Neural cell (in vitro differentiated cells): ENCODE results near the gene OAF. TPM values are rescaled to one million over a fixed set of nuclear protein-coding genes. Genes with fewer than 3 reads are reported as not detected.

ENCODE experiments used
- H2AFZ ChIP-seq: fragments of 200-600, 300-800 bp; sonication (generic), shearing (Covaris generic); 2 replicates; pipeline ENCODE4 v1.6.0; 2014; ENCODE audit warnings: low read depth, mild to moderate bottlenecking, antibody characterized with exemption, low read length, moderate library complexity
- H3F3A ChIP-seq: fragments of 200-600 bp; shearing (Covaris generic); 2 replicates; pipeline ENCODE4 v1.6.1; 2016; ENCODE audit warnings: mild to moderate bottlenecking, moderate library complexity, mixed read lengths, antibody characterized with exemption, low read length; ENCODE audit not compliant: insufficient read depth, poor library complexity, severe bottlenecking
- H3K27ac ChIP-seq: fragments of 200-600, 300-800 bp; sonication (generic), shearing (Covaris generic); 2 replicates; pipeline ENCODE4 v1.5.1; 2014; ENCODE audit warnings: mild to moderate bottlenecking, low read length, moderate library complexity
- H3K27me3 ChIP-seq: fragments of 300-800, 200-600 bp; sonication (generic), shearing (Covaris generic); 2 replicates; pipeline ENCODE4 v1.6.0; 2014; ENCODE audit warnings: mild to moderate bottlenecking, low read depth, low read length, moderate library complexity; ENCODE audit not compliant: insufficient read depth
- H3K36me3 ChIP-seq: fragments of 300-800, 200-600 bp; sonication (generic), shearing (Covaris generic); 2 replicates; pipeline ENCODE4 v1.5.1; 2014; ENCODE audit warnings: mild to moderate bottlenecking, antibody characterized with exemption, low read length, moderate library complexity; ENCODE audit not compliant: insufficient read depth
- H3K4me2 ChIP-seq: fragments of 300-800, 200-600 bp; sonication (generic), shearing (Covaris generic); 2 replicates; pipeline ENCODE4 v1.6.0; 2014; ENCODE audit warnings: mild to moderate bottlenecking, low read length
- H3K4me3 ChIP-seq: fragments of 300-800, 200-600 bp; sonication (generic), shearing (Covaris generic); 2 replicates; pipeline ENCODE4 v1.5.1; 2014; ENCODE audit warnings: mild to moderate bottlenecking, low read length, moderate library complexity
- H3K79me2 ChIP-seq: fragments of 200-600 bp; shearing (Covaris generic); replicated peaks from 2 replicates; pipeline ENCODE4 v1.6.0; 2014; ENCODE audit warnings: mild to moderate bottlenecking, low read length, moderate library complexity; ENCODE audit not compliant: insufficient read depth
- H3K9ac ChIP-seq: fragments of 300-800, 200-600 bp; sonication (generic), shearing (Covaris generic); 2 replicates; pipeline ENCODE4 v1.6.1; 2016; ENCODE audit warnings: mild to moderate bottlenecking, low read length, mixed read lengths
- H3K9me2 ChIP-seq: fragments of 200-600 bp; shearing (Covaris generic); 2 replicates; pipeline ENCODE4 v1.6.1; 2016; ENCODE audit warnings: mild to moderate bottlenecking, low read length, mixed read lengths; ENCODE audit not compliant: insufficient read depth
- H3K9me3 ChIP-seq: fragments of 200-600, 300-800 bp; sonication (generic), shearing (Covaris generic); 2 replicates; pipeline ENCODE4 v1.6.1; 2016; ENCODE audit warnings: mild to moderate bottlenecking, mixed run types, low read length, moderate library complexity, mixed read lengths
- H4K20me1 ChIP-seq: fragments of 200-600 bp; shearing (Covaris generic); 2 replicates; pipeline ENCODE4 v1.6.1; 2016; ENCODE audit warnings: mild to moderate bottlenecking, mixed run types; ENCODE audit not compliant: insufficient read depth
- CTCF ChIP-seq: fragments of 450-650 bp; IDR thresholded peaks from 2 replicates; pipeline ENCODE4 v1.5.1; 2014; ENCODE audit warnings: antibody characterized with exemption, mild to moderate bottlenecking, moderate library complexity; ENCODE audit not compliant: poor library complexity, severe bottlenecking
- EP300 ChIP-seq: fragments of 450-650 bp; conservative IDR thresholded peaks from 2 replicates; pipeline ENCODE4 v1.6.1; 2014; ENCODE audit warnings: antibody characterized with exemption, mild to moderate bottlenecking, moderate library complexity; ENCODE audit not compliant: poor library complexity, severe bottlenecking
- EZH2 ChIP-seq: fragments of 200-600, 300-800 bp; shearing (Covaris generic), sonication (generic); IDR thresholded peaks from 2 replicates; pipeline ENCODE4 v1.6.1; 2014; ENCODE audit warnings: antibody characterized with exemption, low read length, borderline replicate concordance, mild to moderate bottlenecking; ENCODE audit not compliant: insufficient read depth, poor library complexity, severe bottlenecking
- MXI1 ChIP-seq: fragments of 450-650 bp; conservative IDR thresholded peaks from 2 replicates; pipeline ENCODE4 v1.6.1; 2014; ENCODE audit warnings: antibody characterized with exemption, mild to moderate bottlenecking; ENCODE audit not compliant: poor library complexity, severe bottlenecking
- POLR2AphosphoS5 ChIP-seq: IDR thresholded peaks from 2 replicates; pipeline ENCODE4 v1.6.1; 2012
- RAD21 ChIP-seq: fragments of 450-650 bp; conservative IDR thresholded peaks from 2 replicates; pipeline ENCODE4 v1.6.1; 2014; ENCODE audit warnings: antibody characterized with exemption, mild to moderate bottlenecking, moderate library complexity
- REST ChIP-seq: IDR thresholded peaks from 2 replicates; pipeline ENCODE4 v1.6.1; 2012; ENCODE audit warnings: borderline replicate concordance
- SMC3 ChIP-seq: fragments of 450-650 bp; conservative IDR thresholded peaks from 2 replicates; pipeline ENCODE4 v1.6.1; 2014; ENCODE audit warnings: antibody characterized with exemption, mild to moderate bottlenecking, moderate library complexity; ENCODE audit not compliant: poor library complexity
- TAF1 ChIP-seq: IDR thresholded peaks from 2 replicates; pipeline ENCODE4 v1.6.1; 2012; ENCODE audit warnings: low read depth
- polyA plus RNA-seq: library from polyadenylated mRNA; depleted of rRNA; stranded (reverse); fragments of >200 nt; gene quantifications from 2 replicates; pipeline ENCODE4 v1.2.3, GENCODE V29; 2014

The OAF gene
- polyA plus RNA-seq, 1 donor from 2014 or later = 0.97 TPM

- Histone ChIP-seq H4K20me1 (no peaks in the 10 kb centered on the region), H3K9me3 (no peaks in the 10 kb centered on the region), H3K9me2 (no peaks in the 10 kb centered on the region), H3K36me3 (no peaks in the 10 kb centered on the region), H3K9ac (no peak overlapping the region), H3F3A (no peaks in the 10 kb centered on the region), H3K27ac (no peak overlapping the region), H3K4me3 (no peak overlapping the region), H3K4me2 (no peak overlapping the region), H3K27me3 (no peaks in the 10 kb centered on the region), H3K79me2 (no peaks in the 10 kb centered on the region), H2AFZ (no peak overlapping the region)
- TF ChIP-seq EZH2 (no peak), RAD21 (no peak), POLR2AphosphoS5 (no peak), REST (no peak), MXI1 (no peak), TAF1 (no peak), EP300 (no peak), CTCF (no peak), SMC3 (no peak)
Observed at GRCh38 chr11:120196826-120197225, 14.0 kb upstream of the OAF start.

- no peaks in the 10 kb centered on the region for H3K27me3 ChIP-seq
- H3K36me3 ChIP-seq = no peaks in the 10 kb centered on the region
- no peak overlapping the region for H3K9ac ChIP-seq
- no peak overlapping the region for H3K27ac ChIP-seq
- H2AFZ ChIP-seq = no peak overlapping the region
- TF ChIP-seq RAD21 = no peak
- TF ChIP-seq EP300 = no peak
- no peak for TF ChIP-seq TAF1
- no peak for TF ChIP-seq CTCF
- TF ChIP-seq REST = no peak
- no peak for TF ChIP-seq POLR2AphosphoS5
- no peak for TF ChIP-seq SMC3
- TF ChIP-seq EZH2 = no peak
- no peak for TF ChIP-seq MXI1
- no peaks in the 10 kb centered on the region for H3K9me3 ChIP-seq
- no peak overlapping the region for H3K4me3 ChIP-seq
- no peak overlapping the region for H3K4me2 ChIP-seq
- no peaks in the 10 kb centered on the region for H3K9me2 ChIP-seq
- no peaks in the 10 kb centered on the region for H4K20me1 ChIP-seq
- H3K79me2 ChIP-seq = no peaks in the 10 kb centered on the region
- H3F3A ChIP-seq = no peaks in the 10 kb centered on the region
Observed at GRCh38 chr11:120197251-120197891, 13.5 kb upstream of the OAF start.
